HAP-1 (cell line): ENCODE results near the gene KISS1R.

Experiments
- DNase-seq, 2 experiments: peaks; one replicate each; pipeline ENCODE4 v3.0.0-alpha.2; 2016 to 2020; ENCODE audit warnings: low spot score in 2 of 2
- H3K27me3 ChIP-seq: fragments of 250-450 bp; sonication (Bioruptor Pico); 2 replicates; pipeline ENCODE4 v1.5.1; 2020; ENCODE audit warnings: low read depth, mild to moderate bottlenecking, moderate library complexity
- H3K36me3 ChIP-seq: fragments of 250-450 bp; sonication (Bioruptor Pico); replicated peaks from 2 replicates; pipeline ENCODE4 v1.5.1; 2020; ENCODE audit warnings: mild to moderate bottlenecking
- H3K4me1 ChIP-seq: fragments of 250-450 bp; sonication (Bioruptor Pico); 2 replicates; pipeline ENCODE4 v1.5.1; 2020; ENCODE audit warnings: mild to moderate bottlenecking
- H3K4me3 ChIP-seq: fragments of 250-450 bp; sonication (Bioruptor Pico); 2 replicates; pipeline ENCODE4 v1.5.1; 2020; ENCODE audit warnings: mild to moderate bottlenecking, moderate library complexity
- H3K9me3 ChIP-seq: fragments of 250-450 bp; sonication (Bioruptor Pico); 2 replicates; pipeline ENCODE4 v1.5.1; 2020; ENCODE audit warnings: mild to moderate bottlenecking, moderate library complexity
- in situ Hi-C: fragments of 300-500 bp; cut with MboI; formaldehyde crosslinking; loops from 3 replicates; pipeline ENCODE4 v1.14.3; 2020; ENCODE audit warnings: low sequenced_read_pairs, inconsistent platforms, mixed read lengths

Gene KISS1R

GRCh38 chr19:938233-938923, 21.2 kb downstream of the KISS1R start:
- in situ Hi-C loops, result no loop called here
- no peak for DNase-seq
- H3K9me3 ChIP-seq, result no peaks in the 10 kb centered on the region
- peaks cover 39% of the 10 kb centered on the region for H3K36me3 ChIP-seq
- no peak overlapping the region for H3K4me3 ChIP-seq
- H3K27me3 ChIP-seq, result no peaks in the 10 kb centered on the region
- H3K4me1 ChIP-seq, result no peaks in the 10 kb centered on the region

GRCh38 chr19:939439-939838, 22.3 kb downstream of the KISS1R start:
- DNase-seq, result no peak
- in situ Hi-C loops, result no loop called here
- H3K4me1 ChIP-seq, result no peaks in the 10 kb centered on the region
- no peak overlapping the region for H3K4me3 ChIP-seq
- no peaks in the 10 kb centered on the region for H3K27me3 ChIP-seq
- H3K36me3 ChIP-seq, result peaks cover 37% of the 10 kb centered on the region
- no peaks in the 10 kb centered on the region for H3K9me3 ChIP-seq

GRCh38 chr19:939922-940321, 22.8 kb downstream of the KISS1R start:
- no peaks in the 10 kb centered on the region for H3K4me1 ChIP-seq
- peaks cover 34% of the 10 kb centered on the region for H3K36me3 ChIP-seq
- DNase-seq, result no peak
- no peak overlapping the region for H3K4me3 ChIP-seq
- in situ Hi-C loops, result no loop called here
- H3K9me3 ChIP-seq, result no peaks in the 10 kb centered on the region
- H3K27me3 ChIP-seq, result no peaks in the 10 kb centered on the region

- no peak overlapping the region for H3K4me3 ChIP-seq
- peaks cover 29% of the 10 kb centered on the region for H3K36me3 ChIP-seq
- no peaks in the 10 kb centered on the region for H3K4me1 ChIP-seq
- no peaks in the 10 kb centered on the region for H3K27me3 ChIP-seq
- in situ Hi-C loops, result no loop called here
- DNase-seq, result no peak
- H3K9me3 ChIP-seq, result no peaks in the 10 kb centered on the region
Measured at GRCh38 chr19:940591-941291, 23.6 kb downstream of the KISS1R start.

- in situ Hi-C loops, result no loop called here
- no peaks in the 10 kb centered on the region for H3K4me1 ChIP-seq
- H3K4me3 ChIP-seq, result no peak overlapping the region
- no peaks in the 10 kb centered on the region for H3K27me3 ChIP-seq
- H3K36me3 ChIP-seq, result peaks cover 24% of the 10 kb centered on the region
- no peak for DNase-seq
- H3K9me3 ChIP-seq, result no peaks in the 10 kb centered on the region
Measured at GRCh38 chr19:941292-942132, 24.4 kb downstream of the KISS1R start.

GRCh38 chr19:942133-942645, 25.1 kb downstream of the KISS1R start:
- peaks cover 19% of the 10 kb centered on the region for H3K36me3 ChIP-seq
- in situ Hi-C loops, result no loop called here
- DNase-seq, result no peak
- H3K4me3 ChIP-seq, result no peak overlapping the region
- no peaks in the 10 kb centered on the region for H3K4me1 ChIP-seq
- no peaks in the 10 kb centered on the region for H3K9me3 ChIP-seq
- no peaks in the 10 kb centered on the region for H3K27me3 ChIP-seq

- H3K36me3 ChIP-seq, result peaks cover 22% of the 10 kb centered on the region
- DNase-seq, result no peak
- no peaks in the 10 kb centered on the region for H3K4me1 ChIP-seq
- H3K9me3 ChIP-seq, result no peaks in the 10 kb centered on the region
- H3K27me3 ChIP-seq, result no peaks in the 10 kb centered on the region
- in situ Hi-C loops, result no loop called here
- H3K4me3 ChIP-seq, result no peak overlapping the region
Measured at GRCh38 chr19:943551-944170, 26.5 kb downstream of the KISS1R start.

- H3K4me3 ChIP-seq, result no peak overlapping the region
- peaks cover 22% of the 10 kb centered on the region for H3K36me3 ChIP-seq
- no peaks in the 10 kb centered on the region for H3K27me3 ChIP-seq
- in situ Hi-C loops, result no loop called here
- no peak for DNase-seq
- no peaks in the 10 kb centered on the region for H3K9me3 ChIP-seq
- no peaks in the 10 kb centered on the region for H3K4me1 ChIP-seq
Measured at GRCh38 chr19:944171-944567, 27.0 kb downstream of the KISS1R start.

- in situ Hi-C loops, result no loop called here
- no peaks in the 10 kb centered on the region for H3K27me3 ChIP-seq
- H3K9me3 ChIP-seq, result no peaks in the 10 kb centered on the region
- no peak overlapping the region for H3K4me3 ChIP-seq
- no peaks in the 10 kb centered on the region for H3K4me1 ChIP-seq
- H3K36me3 ChIP-seq, result peaks cover 18% of the 10 kb centered on the region
- no peak for DNase-seq
Measured at GRCh38 chr19:944663-945241, 27.6 kb downstream of the KISS1R start.

GRCh38 chr19:945401-946252, 28.5 kb downstream of the KISS1R start:
- Histone ChIP-seq H3K9me3 (no peaks in the 10 kb centered on the region), H3K27me3 (no peaks in the 10 kb centered on the region), H3K36me3 (peaks cover 12% of the 10 kb centered on the region), H3K4me3 (no peak overlapping the region), H3K4me1 (no peaks in the 10 kb centered on the region)
- in situ Hi-C loops, result no loop called here
- DNase-seq, result no peak

- Histone ChIP-seq H3K27me3 (no peaks in the 10 kb centered on the region), H3K36me3 (peaks cover 12% of the 10 kb centered on the region; the same call in 1 of the 2 replicates), H3K4me1 (no peaks in the 10 kb centered on the region), H3K4me3 (no peak overlapping the region), H3K9me3 (no peaks in the 10 kb centered on the region)
- in situ Hi-C loops, result no loop called here
- DNase-seq, result no peak
Measured at GRCh38 chr19:947090-947706, 30.1 kb downstream of the KISS1R start.
